GM12878 (cell line): ENCODE data around the gene RNF149.

Source experiments
- EZH2 ChIP-seq: IDR thresholded peaks from 2 replicates; pipeline ENCODE4 v1.6.1; 2012; ENCODE audit warnings: low read depth, mild to moderate bottlenecking, control low read depth, inconsistent platforms, low read length, borderline replicate concordance; ENCODE audit not compliant: control insufficient read depth
- NFIC ChIP-seq: IDR thresholded peaks from 2 replicates; pipeline ENCODE4 v1.6.1; 2012; ENCODE audit warnings: low read depth, mild to moderate bottlenecking, inconsistent platforms, low read length, moderate library complexity
- POLR2AphosphoS2 ChIP-seq: IDR thresholded peaks from 2 replicates; pipeline ENCODE4 v1.6.1; 2011; ENCODE audit warnings: low read depth, mild to moderate bottlenecking, low read length, improper control_type of control experiment, moderate library complexity
- SRF ChIP-seq, 2 experiments: IDR thresholded peaks; 2 replicates each; pipeline ENCODE4 v1.6.1; 2011; ENCODE audit warnings: low read depth in 2 of 2, low read length in 2 of 2, mild to moderate bottlenecking in 1 of 2, moderate library complexity in 1 of 2
- ZNF274 ChIP-seq: IDR thresholded peaks from one replicate; pipeline ENCODE4 v1.8.0; 2011; ENCODE audit not compliant: insufficient read length, insufficient read depth
- ZNF687 ChIP-seq: fragments of 450-650 bp; IDR thresholded peaks from 2 replicates; pipeline ENCODE4 v1.6.1; 2017; ENCODE audit warnings: mild to moderate bottlenecking, moderate library complexity
- TF ChIP-seq, protein P1 (sequence below): fragments of 450-650 bp; formaldehyde crosslinking; IDR thresholded peaks from 2 replicates; pipeline ENCODE4 v1.4.0; 2020; ENCODE audit warnings: mild to moderate bottlenecking, moderate library complexity

DNA sequence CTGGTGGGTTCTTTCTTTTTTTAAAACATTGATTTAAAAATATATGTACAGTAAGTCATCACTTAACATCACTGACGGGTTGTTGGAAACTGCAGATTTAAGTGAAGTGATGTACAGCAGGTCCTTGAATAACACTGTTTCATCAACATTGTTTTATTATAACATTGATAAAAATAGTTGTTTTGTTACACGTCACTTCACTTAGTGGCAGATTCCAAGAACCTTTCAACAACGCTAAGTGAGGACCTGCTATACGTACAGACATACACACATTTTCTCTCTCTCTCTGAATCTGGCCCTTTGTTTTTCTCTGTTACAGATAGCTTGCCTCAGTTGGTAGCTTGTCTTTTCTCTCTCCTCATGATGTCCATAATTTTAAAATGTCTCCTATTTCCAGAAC, 46.4 kb downstream of the RNF149 start:
- TF ChIP-seq SRF (IDR thresholded peaks at IDR 0.05; ENCODE audit: low read depth in 2 of 2, low read length in 2 of 2) (no peak), EZH2 (no peak), ZNF687 (no peak), POLR2AphosphoS2 (no peak), ZNF274 (no peak), NFIC (no peak)
- TF ChIP-seq, protein P1, sequence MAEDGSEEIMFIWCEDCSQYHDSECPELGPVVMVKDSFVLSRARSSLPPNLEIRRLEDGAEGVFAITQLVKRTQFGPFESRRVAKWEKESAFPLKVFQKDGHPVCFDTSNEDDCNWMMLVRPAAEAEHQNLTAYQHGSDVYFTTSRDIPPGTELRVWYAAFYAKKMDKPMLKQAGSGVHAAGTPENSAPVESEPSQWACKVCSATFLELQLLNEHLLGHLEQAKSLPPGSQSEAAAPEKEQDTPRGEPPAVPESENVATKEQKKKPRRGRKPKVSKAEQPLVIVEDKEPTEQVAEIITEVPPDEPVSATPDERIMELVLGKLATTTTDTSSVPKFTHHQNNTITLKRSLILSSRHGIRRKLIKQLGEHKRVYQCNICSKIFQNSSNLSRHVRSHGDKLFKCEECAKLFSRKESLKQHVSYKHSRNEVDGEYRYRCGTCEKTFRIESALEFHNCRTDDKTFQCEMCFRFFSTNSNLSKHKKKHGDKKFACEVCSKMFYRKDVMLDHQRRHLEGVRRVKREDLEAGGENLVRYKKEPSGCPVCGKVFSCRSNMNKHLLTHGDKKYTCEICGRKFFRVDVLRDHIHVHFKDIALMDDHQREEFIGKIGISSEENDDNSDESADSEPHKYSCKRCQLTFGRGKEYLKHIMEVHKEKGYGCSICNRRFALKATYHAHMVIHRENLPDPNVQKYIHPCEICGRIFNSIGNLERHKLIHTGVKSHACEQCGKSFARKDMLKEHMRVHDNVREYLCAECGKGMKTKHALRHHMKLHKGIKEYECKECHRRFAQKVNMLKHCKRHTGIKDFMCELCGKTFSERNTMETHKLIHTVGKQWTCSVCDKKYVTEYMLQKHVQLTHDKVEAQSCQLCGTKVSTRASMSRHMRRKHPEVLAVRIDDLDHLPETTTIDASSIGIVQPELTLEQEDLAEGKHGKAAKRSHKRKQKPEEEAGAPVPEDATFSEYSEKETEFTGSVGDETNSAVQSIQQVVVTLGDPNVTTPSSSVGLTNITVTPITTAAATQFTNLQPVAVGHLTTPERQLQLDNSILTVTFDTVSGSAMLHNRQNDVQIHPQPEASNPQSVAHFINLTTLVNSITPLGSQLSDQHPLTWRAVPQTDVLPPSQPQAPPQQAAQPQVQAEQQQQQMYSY (CRISPR knock-in tag), result no peak
